GM12878 (cell line): ENCODE measurements around the gene STK17A. TPM values are rescaled to one million over a fixed set of nuclear protein-coding genes. Genes with fewer than 3 reads are reported as not detected.
A peak's percentile ranks its signal among the peaks of the same experiment; 100 is the strongest.

Experiments used
- ATF7 ChIP-seq: fragments of 450-650 bp; IDR thresholded peaks from 2 replicates; pipeline ENCODE4 v1.6.1; 2016; ENCODE audit warnings: low read depth, mild to moderate bottlenecking
- CHD1 ChIP-seq: IDR thresholded peaks from 2 replicates; pipeline ENCODE4 v1.6.1; 2012; ENCODE audit warnings: low read depth, low read length, improper control_type of control experiment
- E2F4 ChIP-seq: IDR thresholded peaks from 2 replicates; pipeline ENCODE4 v1.6.1; 2012; ENCODE audit warnings: low read depth, low read length, improper control_type of control experiment
- EED ChIP-seq: sonication (generic); IDR thresholded peaks from 2 replicates; pipeline ENCODE4 v1.6.1; 2016; ENCODE audit warnings: antibody characterized with exemption, low read depth
- EP300 ChIP-seq, 2 experiments: fragments of 150-350 bp in 1 of 2; IDR thresholded peaks; 2 replicates each; pipeline ENCODE4 v1.6.1; 2011 to 2012; ENCODE audit warnings: low read depth in 2 of 2, low read length in 2 of 2, borderline replicate concordance in 1 of 2, improper control_type of control experiment in 1 of 2, inconsistent platforms in 1 of 2; ENCODE audit not compliant: control insufficient read depth in 1 of 2
- EZH2 ChIP-seq: IDR thresholded peaks from 2 replicates; pipeline ENCODE4 v1.6.1; 2012; ENCODE audit warnings: low read depth, mild to moderate bottlenecking, control low read depth, inconsistent platforms, low read length, borderline replicate concordance; ENCODE audit not compliant: control insufficient read depth
- HDGF ChIP-seq: fragments of 450-650 bp; IDR thresholded peaks from 2 replicates; pipeline ENCODE4 v1.6.1; 2016; ENCODE audit warnings: antibody characterized with exemption
- HSF1 ChIP-seq: fragments of 150-350 bp; IDR thresholded peaks from 2 replicates; pipeline ENCODE4 v1.6.1; 2014; ENCODE audit warnings: mild to moderate bottlenecking, low read depth, low read length
- JUNB ChIP-seq: IDR thresholded peaks from 2 replicates; pipeline ENCODE4 v1.6.1; 2016; ENCODE audit warnings: antibody characterized with exemption, mild to moderate bottlenecking
- JUND ChIP-seq: IDR thresholded peaks from 2 replicates; pipeline ENCODE4 v1.6.1; 2012; ENCODE audit warnings: low read depth, mild to moderate bottlenecking, low read length, improper control_type of control experiment, moderate library complexity
- MAX ChIP-seq: IDR thresholded peaks from 2 replicates; pipeline ENCODE4 v1.6.1; 2012; ENCODE audit warnings: low read depth, low read length, improper control_type of control experiment
- NBN ChIP-seq: fragments of 450-650 bp; IDR thresholded peaks from 2 replicates; pipeline ENCODE4 v1.6.1; 2016
- NFXL1 ChIP-seq: fragments of 450-650 bp; IDR thresholded peaks from 2 replicates; pipeline ENCODE4 v1.6.1; 2017; ENCODE audit warnings: antibody characterized with exemption, mild to moderate bottlenecking, borderline replicate concordance
- PAX5 ChIP-seq: IDR thresholded peaks from 2 replicates; pipeline ENCODE4 v1.6.1; 2011; ENCODE audit warnings: low read depth, low read length, borderline replicate concordance
- PBX3 ChIP-seq: IDR thresholded peaks from 2 replicates; pipeline ENCODE4 v1.6.1; 2011; ENCODE audit warnings: mild to moderate bottlenecking, low read depth, low read length, moderate library complexity; ENCODE audit not compliant: insufficient replicate concordance
- RAD21 ChIP-seq: IDR thresholded peaks from 2 replicates; pipeline ENCODE4 v1.6.1; 2011; ENCODE audit warnings: mild to moderate bottlenecking, low read depth, low read length, moderate library complexity; ENCODE audit not compliant: insufficient read depth
- SMARCA5 ChIP-seq: fragments of 450-650 bp; IDR thresholded peaks from 2 replicates; pipeline ENCODE4 v1.6.1; 2017; ENCODE audit warnings: mild to moderate bottlenecking
- SUPT20H ChIP-seq: IDR thresholded peaks from 2 replicates; pipeline ENCODE4 v1.6.1; 2011; ENCODE audit warnings: low read depth, mild to moderate bottlenecking, low read length, moderate library complexity, borderline replicate concordance; ENCODE audit not compliant: control insufficient read depth
- TCF12 ChIP-seq: IDR thresholded peaks from 2 replicates; pipeline ENCODE4 v1.6.1; 2011; ENCODE audit warnings: low read depth, mild to moderate bottlenecking, low read length
- ZBTB4 ChIP-seq: fragments of 450-650 bp; formaldehyde crosslinking; IDR thresholded peaks from 2 replicates; pipeline ENCODE4 v1.4.0; 2022; ENCODE audit warnings: mild to moderate bottlenecking, moderate library complexity
- ZNF24 ChIP-seq: fragments of 450-650 bp; IDR thresholded peaks from 2 replicates; pipeline ENCODE4 v1.6.1; 2017; ENCODE audit warnings: antibody characterized with exemption, mild to moderate bottlenecking
- ZNF384 ChIP-seq: IDR thresholded peaks from 2 replicates; pipeline ENCODE4 v1.6.1; 2012; ENCODE audit warnings: low read depth, mild to moderate bottlenecking, low read length, improper control_type of control experiment, borderline replicate concordance
- ZSCAN29 ChIP-seq: fragments of 450-650 bp; IDR thresholded peaks from 2 replicates; pipeline ENCODE4 v1.6.1; 2017; ENCODE audit warnings: mild to moderate bottlenecking, moderate library complexity
- polyA plus RNA-seq, 11 experiments: library from polyadenylated mRNA; depleted of rRNA in 4 of 11; unstranded in 6 of 11; stranded (reverse) in 5 of 11; fragments of >200 nt; fragmentation: Nextera tagmentation in 4 of 11; fragmentation: Illumina TruSeq in 1 of 11; extraction: Ambion mirVana in 4 of 11; extraction: Trizol in 1 of 11; gene quantifications; 1 replicate in 1 of 11; 2 replicates in 10 of 11; pipeline versions ENCODE4 v1.2.1 to v1.2.3, GENCODE V29; 2011 to 2016; ENCODE audit warnings: inconsistent platforms in 2 of 11, missing spikeins in 2 of 11, low read depth in 1 of 11
- total RNA-seq, 4 experiments: library from RNA; depleted of rRNA in 3 of 4; stranded (reverse); fragments of >200 nt in 3 of 4; fragmentation: Illumina TruSeq in 1 of 4; extraction: Trizol in 1 of 4; gene quantifications; 2 replicates each; pipeline versions ENCODE4 v1.2.1 to v1.2.3, GENCODE V29; 2013 to 2021

STK17A gene
- total and polyA plus RNA-seq, 10 of the 15 experiments (the other 5 are each of a cell fraction or from before 2014, with no cell fraction given) = 18.5 to 91.6 (median 70.8) TPM

GRCh38 chr7:43647673-43648472, 65.0 kb downstream of the STK17A start (continued):
- TF ChIP-seq ZBTB4 (CRISPR knock-in tag) (0 out of 2 replicates have a peak, but pooled peaks have one; percentile 40), SMARCA5 (peak; percentile 87), E2F4 (no peak), ZSCAN29 (no peak), CHD1 (0 out of 2 replicates have a peak, but pooled peaks have one; percentile 55), ZNF384 (no peak), RAD21 (no peak), HSF1 (no peak), NFXL1 (no peak), HDGF (no peak), SUPT20H (no peak), EED (peak; percentile 98), PAX5 (peak; percentile 58; the same call in 1 of the 2 replicates), MAX (no peak), NBN (no peak), PBX3 (peak; percentile 54), ZNF24 (no peak), JUND (0 out of 2 replicates have a peak, but pooled peaks have one; percentile 45), EP300 (IDR thresholded peaks at IDR 0.05; ENCODE audit: borderline replicate concordance in 1 of 2, control insufficient read depth in 1 of 2, low read depth in 2 of 2, low read length in 2 of 2) (peak in 1 of 2 experiments; percentile 40; a peak in 2 of 4 replicates), ATF7 (0 out of 2 replicates have a peak, but pooled peaks have one; percentile 12), JUNB (peak; percentile 97), EZH2 (no peak), TCF12 (0 out of 2 replicates have a peak, but pooled peaks have one; percentile 7)
